NCI-H1105 (cell line): ENCODE results near the gene FAM114A1.
"Not testable (repeated sequence)": the region's sequence is repeated elsewhere in the genome, so short reads cannot be mapped to it uniquely, and the experiment has no call there.

Source experiments
- DNase-seq: peaks from one replicate; lab custom pipeline; 2025; lab: John Stamatoyannopoulos, UW

The FAM114A1 gene

GRCh38 chr4:38904090-38904666, 36.6 kb downstream of the FAM114A1 start:
- DNase-seq, result no peak

GRCh38 chr4:38904682-38905081, 37.1 kb downstream of the FAM114A1 start:
- DNase-seq, result no peak

GRCh38 chr4:38905652-38906385, 38.2 kb downstream of the FAM114A1 start:
- DNase-seq, result no peak

GRCh38 chr4:38907696-38908270, 40.2 kb downstream of the FAM114A1 start:
- no peak for DNase-seq

- no peak for DNase-seq
Measured at GRCh38 chr4:38909015-38909414, 41.4 kb downstream of the FAM114A1 start.

- no peak for DNase-seq
Measured at GRCh38 chr4:38911257-38911656, 43.7 kb downstream of the FAM114A1 start.

- no peak for DNase-seq
Measured at GRCh38 chr4:38914854-38915253, 47.2 kb downstream of the FAM114A1 start.

GRCh38 chr4:38916267-38916666, 48.7 kb downstream of the FAM114A1 start:
- DNase-seq, result not testable (repeated sequence)

GRCh38 chr4:38917481-38918025, 49.9 kb downstream of the FAM114A1 start:
- DNase-seq, result no peak

- DNase-seq, result no peak
Measured at GRCh38 chr4:38919494-38919893, 51.9 kb downstream of the FAM114A1 start.

- DNase-seq, result no peak
Measured at GRCh38 chr4:38920186-38920585, 52.6 kb downstream of the FAM114A1 start.

GRCh38 chr4:38920677-38921076, 53.1 kb downstream of the FAM114A1 start:
- no peak for DNase-seq

- DNase-seq, result no peak
Measured at GRCh38 chr4:38921151-38921550, 53.5 kb downstream of the FAM114A1 start.

GRCh38 chr4:38923746-38924145, 56.1 kb downstream of the FAM114A1 start:
- no peak for DNase-seq

GRCh38 chr4:38924353-38924752, 56.7 kb downstream of the FAM114A1 start:
- no peak for DNase-seq

- DNase-seq, result no peak
Measured at GRCh38 chr4:38925492-38926413, 58.1 kb downstream of the FAM114A1 start.

- no peak for DNase-seq
Measured at GRCh38 chr4:38926896-38927295, 59.3 kb downstream of the FAM114A1 start.

- DNase-seq, result no peak
Measured at GRCh38 chr4:38928568-38928967, 61.0 kb downstream of the FAM114A1 start.

GRCh38 chr4:38928974-38929373, 61.4 kb downstream of the FAM114A1 start:
- no peak for DNase-seq

- no peak for DNase-seq
Measured at GRCh38 chr4:38930204-38930603, 62.6 kb downstream of the FAM114A1 start.

- no peak for DNase-seq
Measured at GRCh38 chr4:38930707-38931106, 63.1 kb downstream of the FAM114A1 start.

GRCh38 chr4:38931125-38931524, 63.5 kb downstream of the FAM114A1 start:
- no peak for DNase-seq
